Cardiac muscle cell (in vitro differentiated cells and primary cell): Measurements from ENCODE around the gene STPG2. TPM values are rescaled to one million over a fixed set of nuclear protein-coding genes. Genes with fewer than 3 reads are reported as not detected.

Experiments used
- DNase-seq, 2 donors: peaks; one replicate each; pipeline versions ENCODE4 v3.0.0 to v3.0.0-alpha.2; 2010 to 2017; ENCODE audit warnings: low read depth in 1 of 2, low spot score in 1 of 2
- H3K27ac ChIP-seq: fragments of 200-600 bp; sonication (generic); 2 replicates; pipeline ENCODE4 v1.5.1; 2016
- H3K27me3 ChIP-seq: fragments of 200-600 bp; sonication (generic); 2 replicates; pipeline ENCODE4 v1.6.0; 2016; ENCODE audit warnings: control low read depth
- H3K36me3 ChIP-seq: fragments of 200-600 bp; sonication (generic); 2 replicates; pipeline ENCODE4 v1.5.1; 2016; ENCODE audit warnings: control low read depth
- H3K4me1 ChIP-seq: fragments of 200-600 bp; sonication (generic); 2 replicates; pipeline ENCODE4 v1.8.1; 2017; ENCODE audit warnings: low read depth, mild to moderate bottlenecking, mixed run types
- H3K4me3 ChIP-seq: fragments of 200-600 bp; sonication (generic); 2 replicates; pipeline ENCODE4 v1.5.1; 2016; ENCODE audit warnings: mild to moderate bottlenecking
- H3K9me3 ChIP-seq: fragments of 200-600 bp; sonication (generic); 2 replicates; pipeline ENCODE4 v1.5.1; 2017; ENCODE audit warnings: low read depth, mild to moderate bottlenecking, control low read depth
- CTCF ChIP-seq: IDR thresholded peaks from 2 replicates; pipeline ENCODE4 v1.5.1; 2012; ENCODE audit warnings: low read depth, mild to moderate bottlenecking, low read length
- polyA plus RNA-seq: library from polyadenylated mRNA; unstranded; fragments of >200 nt; fragmentation: Nextera tagmentation; extraction: Ambion mirVana; gene quantifications from 2 replicates; pipeline ENCODE4 v1.2.1, GENCODE V29; 2016
- total RNA-seq: library from RNA; depleted of rRNA; stranded (reverse); fragments of >200 nt; gene quantifications from 2 replicates; pipeline ENCODE4 v1.2.3, GENCODE V29; 2016

Gene STPG2
- total and polyA plus RNA-seq, 2 experiments from 2014 or later = 0.20 to 0.30 TPM

GRCh38 chr4:97990409-97990808, 152.9 kb downstream of the STPG2 start:
- H3K27ac ChIP-seq = no peak overlapping the region

GRCh38 chr4:97987019-97987648, 156.1 kb downstream of the STPG2 start:
- no peaks in the 10 kb centered on the region for H3K9me3 ChIP-seq
- H3K36me3 ChIP-seq = no peaks in the 10 kb centered on the region
- peak; percentile 48 to 54 for DNase-seq
- H3K4me3 ChIP-seq = no peak overlapping the region
- no peaks in the 10 kb centered on the region for H3K27me3 ChIP-seq
- no peak overlapping the region for H3K27ac ChIP-seq
- H3K4me1 ChIP-seq = no peaks in the 10 kb centered on the region
- peak; percentile 36 for TF ChIP-seq CTCF

More at GRCh38 chr4:97990409-97990808, 152.9 kb downstream of the STPG2 start:
- H3K9me3 ChIP-seq = no peaks in the 10 kb centered on the region
- H3K27me3 ChIP-seq = no peaks in the 10 kb centered on the region
- no peak for DNase-seq
- no peaks in the 10 kb centered on the region for H3K36me3 ChIP-seq
- TF ChIP-seq CTCF = no peak
- no peaks in the 10 kb centered on the region for H3K4me1 ChIP-seq
- H3K4me3 ChIP-seq = no peak overlapping the region

GRCh38 chr4:97984545-97985131, 158.6 kb downstream of the STPG2 start:
- Histone ChIP-seq H3K4me1 (no peaks in the 10 kb centered on the region), H3K27me3 (no peaks in the 10 kb centered on the region), H3K36me3 (no peaks in the 10 kb centered on the region), H3K4me3 (no peak overlapping the region), H3K9me3 (no peaks in the 10 kb centered on the region), H3K27ac (no peak overlapping the region)
- DNase-seq = peak in 1 of 2 donors; percentile 5
- peak; percentile 31 for TF ChIP-seq CTCF

GRCh38 chr4:97978791-97979488, 164.3 kb downstream of the STPG2 start:
- H3K36me3 ChIP-seq = no peaks in the 10 kb centered on the region
- no peak for TF ChIP-seq CTCF
- H3K4me1 ChIP-seq = no peaks in the 10 kb centered on the region
- no peaks in the 10 kb centered on the region for H3K9me3 ChIP-seq
- no peak overlapping the region for H3K27ac ChIP-seq
- DNase-seq = no peak
- no peaks in the 10 kb centered on the region for H3K27me3 ChIP-seq
- no peak overlapping the region for H3K4me3 ChIP-seq

- H3K9me3 ChIP-seq = no peaks in the 10 kb centered on the region
- no peak overlapping the region for H3K4me3 ChIP-seq
- H3K27me3 ChIP-seq = no peaks in the 10 kb centered on the region
- TF ChIP-seq CTCF = no peak
- no peak overlapping the region for H3K27ac ChIP-seq
- no peaks in the 10 kb centered on the region for H3K4me1 ChIP-seq
- no peaks in the 10 kb centered on the region for H3K36me3 ChIP-seq
- DNase-seq = no peak
These were observed 189.9 kb downstream of the STPG2 start for GRCh38 chr4:97953171-97953941.
